OCI-LY7 (cell line): Measurements from ENCODE around the gene RABL3. TPM values are rescaled to one million over a fixed set of nuclear protein-coding genes. Genes with fewer than 3 reads are reported as not detected.
"Not testable (repeated sequence)": the region's sequence is repeated elsewhere in the genome, so short reads cannot be mapped to it uniquely, and the experiment has no call there.

Source experiments
- BruUV-seq: library from RNA; stranded (reverse); fragments of 400-500 nt; replicated peaks from 2 replicates; lab custom pipeline; 2021; lab: Mats Ljungman, UMichigan
- CTCF ChIA-PET: fragments of 300-600 bp; sonication (Branson Sonifier 250); formaldehyde crosslinking; loops from one replicate; lab custom pipeline; 2022; ENCODE audit warnings: antibody characterized with exemption; ENCODE audit not compliant: unreplicated experiment; lab: Charles Lee
- POLR2A ChIA-PET: fragments of 300-600 bp; sonication (Branson Sonifier 250); formaldehyde crosslinking; loops from one replicate; lab custom pipeline; 2022; ENCODE audit warnings: antibody characterized with exemption; lab: Charles Lee
- DNase-seq: peaks from one replicate; pipeline ENCODE4 v3.0.0-alpha.2; 2015; ENCODE audit warnings: low spot score
- H2AFZ ChIP-seq: fragments of 200-600 bp; sonication (generic), shearing (Covaris generic); 2 replicates; pipeline ENCODE4 v1.6.1; 2014; ENCODE audit warnings: mild to moderate bottlenecking, antibody characterized with exemption, low read length, moderate library complexity
- H3K27ac ChIP-seq: fragments of 200-600 bp; sonication (generic); 2 replicates; pipeline ENCODE4 v1.5.1; 2014; ENCODE audit warnings: mixed run types, low read depth, mild to moderate bottlenecking, moderate library complexity, low read length, inconsistent platforms; ENCODE audit not compliant: poor library complexity, severe bottlenecking
- H3K36me3 ChIP-seq: fragments of 200-600 bp; sonication (generic); 2 replicates; pipeline ENCODE4 v1.6.1; 2014; ENCODE audit warnings: mild to moderate bottlenecking, antibody characterized with exemption, low read length, moderate library complexity, mixed read lengths; ENCODE audit not compliant: insufficient read depth
- H3K4me1 ChIP-seq: fragments of 200-600 bp; sonication (generic); 2 replicates; pipeline ENCODE4 v1.5.1; 2014; ENCODE audit warnings: mild to moderate bottlenecking, low read length; ENCODE audit not compliant: insufficient read depth, poor library complexity, severe bottlenecking
- H3K4me2 ChIP-seq: fragments of 200-600 bp; sonication (generic); 2 replicates; pipeline ENCODE4 v1.6.1; 2014; ENCODE audit warnings: mild to moderate bottlenecking, low read length
- H3K4me3 ChIP-seq: fragments of 200-600 bp; sonication (generic); 2 replicates; pipeline ENCODE4 v1.5.1; 2014; ENCODE audit warnings: mild to moderate bottlenecking, low read depth, low read length; ENCODE audit not compliant: poor library complexity, severe bottlenecking
- H3K79me2 ChIP-seq: fragments of 200-600 bp; sonication (generic); 2 replicates; pipeline ENCODE4 v1.6.1; 2016; ENCODE audit warnings: low read depth, mild to moderate bottlenecking, low read length, moderate library complexity, mixed read lengths; ENCODE audit not compliant: insufficient read depth
- H3K9me2 ChIP-seq: fragments of 200-600 bp; sonication (generic); 2 replicates; pipeline ENCODE4 v1.6.1; 2016; ENCODE audit warnings: mild to moderate bottlenecking, low read length, mixed read lengths; ENCODE audit not compliant: insufficient read depth
- H3K9me3 ChIP-seq: fragments of 200-600 bp; sonication (generic); 2 replicates; pipeline ENCODE4 v1.6.1; 2014; ENCODE audit warnings: mild to moderate bottlenecking, mixed run types, low read length, mixed read lengths
- H4K20me1 ChIP-seq: fragments of 200-600 bp; sonication (generic); 2 replicates; pipeline ENCODE4 v1.6.1; 2014; ENCODE audit warnings: mild to moderate bottlenecking, antibody characterized with exemption, low read length, moderate library complexity, mixed read lengths; ENCODE audit not compliant: insufficient read depth
- EZH2phosphoT487 ChIP-seq: fragments of 200-600 bp; sonication (generic); IDR thresholded peaks from 2 replicates; pipeline ENCODE4 v1.6.1; 2018; ENCODE audit warnings: low read depth, borderline replicate concordance, mild to moderate bottlenecking, mixed run types, antibody characterized with exemption, low read length, moderate library complexity, mixed read lengths
- intact Hi-C: fragments of 100-400 bp; cut with micrococcal nuclease; formaldehyde crosslinking; loops from one replicate; pipeline ENCODE4 v1.10.0; 2022; ENCODE audit not compliant: unreplicated experiment
- total RNA-seq, 2 experiments: library from RNA; depleted of rRNA in 1 of 2; stranded (reverse); fragments of >200 nt in 1 of 2; shearing (Covaris generic) in 1 of 2; gene quantifications; 2 replicates each; pipeline ENCODE4 v1.2.3, GENCODE V29; 2014 to 2022
- TF ChIP-seq, protein P1 (sequence below): fragments of 200-600 bp; sonication (generic); conservative IDR thresholded peaks from 2 replicates; pipeline ENCODE4 v1.5.1; 2014; ENCODE audit warnings: mild to moderate bottlenecking, antibody characterized with exemption, low read length, moderate library complexity, mixed read lengths

The RABL3 gene
- total RNA-seq, 2 experiments from 2014 or later: 7.7 to 27.9 TPM

DNA sequence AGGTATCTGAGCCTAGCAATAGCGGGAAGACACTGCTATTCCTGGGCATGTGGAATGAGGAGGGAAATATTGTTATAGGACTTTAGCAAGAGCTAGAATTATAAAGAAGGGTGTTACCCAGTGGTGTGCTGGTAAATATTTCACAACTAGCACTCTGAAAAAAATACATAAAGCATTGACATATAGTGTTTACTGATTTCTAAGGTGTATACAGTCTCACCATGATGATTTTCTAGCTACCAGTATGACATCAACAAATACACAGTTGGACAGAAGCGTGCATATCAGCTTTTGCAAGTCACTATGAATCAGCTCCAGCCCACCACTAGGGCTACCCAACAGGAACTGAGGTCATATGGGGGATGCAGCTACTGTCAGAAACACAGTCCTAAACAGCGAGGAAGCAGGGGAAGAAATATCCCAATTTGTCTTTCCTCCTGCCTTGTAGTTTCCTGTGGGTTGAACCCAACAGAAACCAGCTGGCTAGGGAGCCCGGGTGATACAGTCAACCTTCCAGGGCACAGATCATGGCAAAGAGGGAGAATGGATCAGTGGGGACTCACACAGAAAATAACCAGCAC lies 99.9 kb downstream of the RABL3 start:
- no peak for DNase-seq

DNA sequence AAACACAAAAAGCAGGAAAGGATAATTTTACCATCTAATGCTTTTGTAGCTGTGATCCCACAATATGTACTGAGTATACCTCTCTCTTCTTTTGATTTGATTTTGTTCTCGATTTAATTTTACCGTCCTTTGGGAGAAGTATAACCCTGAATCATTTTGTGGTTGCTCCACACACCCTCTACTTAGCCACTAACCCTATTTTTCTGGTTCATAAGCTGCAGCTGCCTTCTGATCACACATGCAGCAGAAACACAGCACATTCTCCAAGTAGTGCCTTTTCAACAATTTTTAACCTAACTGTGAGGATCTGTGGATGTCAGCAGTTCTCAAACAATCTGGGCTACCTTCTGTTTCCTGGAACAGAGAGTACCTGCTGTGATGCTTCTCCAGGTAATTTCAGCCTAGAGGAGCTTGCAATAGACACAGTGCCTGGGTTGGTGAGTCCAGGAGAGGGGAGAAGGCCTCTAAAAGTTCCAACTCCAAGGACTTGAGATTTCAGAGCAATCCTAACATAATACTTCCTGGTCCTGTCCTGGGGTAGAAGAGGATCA lies 100.5 kb downstream of the RABL3 start:
- H3K9me2 ChIP-seq: no peaks in the 10 kb centered on the region
- BruUV-seq: no TSS peak
- no peak for TF ChIP-seq EZH2phosphoT487
- TF ChIP-seq, protein P1, sequence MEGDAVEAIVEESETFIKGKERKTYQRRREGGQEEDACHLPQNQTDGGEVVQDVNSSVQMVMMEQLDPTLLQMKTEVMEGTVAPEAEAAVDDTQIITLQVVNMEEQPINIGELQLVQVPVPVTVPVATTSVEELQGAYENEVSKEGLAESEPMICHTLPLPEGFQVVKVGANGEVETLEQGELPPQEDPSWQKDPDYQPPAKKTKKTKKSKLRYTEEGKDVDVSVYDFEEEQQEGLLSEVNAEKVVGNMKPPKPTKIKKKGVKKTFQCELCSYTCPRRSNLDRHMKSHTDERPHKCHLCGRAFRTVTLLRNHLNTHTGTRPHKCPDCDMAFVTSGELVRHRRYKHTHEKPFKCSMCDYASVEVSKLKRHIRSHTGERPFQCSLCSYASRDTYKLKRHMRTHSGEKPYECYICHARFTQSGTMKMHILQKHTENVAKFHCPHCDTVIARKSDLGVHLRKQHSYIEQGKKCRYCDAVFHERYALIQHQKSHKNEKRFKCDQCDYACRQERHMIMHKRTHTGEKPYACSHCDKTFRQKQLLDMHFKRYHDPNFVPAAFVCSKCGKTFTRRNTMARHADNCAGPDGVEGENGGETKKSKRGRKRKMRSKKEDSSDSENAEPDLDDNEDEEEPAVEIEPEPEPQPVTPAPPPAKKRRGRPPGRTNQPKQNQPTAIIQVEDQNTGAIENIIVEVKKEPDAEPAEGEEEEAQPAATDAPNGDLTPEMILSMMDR: no peak
- intact Hi-C loops: no loop called here
- H3K4me1 ChIP-seq: no peaks in the 10 kb centered on the region
- no peaks in the 10 kb centered on the region for H4K20me1 ChIP-seq
- H3K27ac ChIP-seq: no peak overlapping the region
- no peak overlapping the region for H2AFZ ChIP-seq
- H3K4me2 ChIP-seq: no peak overlapping the region
- no peaks in the 10 kb centered on the region for H3K79me2 ChIP-seq
- H3K36me3 ChIP-seq: no peaks in the 10 kb centered on the region
- no peak overlapping the region for H3K4me3 ChIP-seq
- ChIA-PET POLR2A (no interaction called here), CTCF (no interaction called here)
- DNase-seq: no peak
- H3K9me3 ChIP-seq: no peaks in the 10 kb centered on the region

More for the DNA sequence above, 99.9 kb downstream of the RABL3 start:
- Histone ChIP-seq H4K20me1 (no peaks in the 10 kb centered on the region), H3K27ac (no peak overlapping the region), H3K4me3 (no peak overlapping the region), H3K9me2 (no peaks in the 10 kb centered on the region), H2AFZ (no peak overlapping the region), H3K4me1 (no peaks in the 10 kb centered on the region), H3K79me2 (no peaks in the 10 kb centered on the region), H3K4me2 (no peak overlapping the region), H3K9me3 (no peaks in the 10 kb centered on the region), H3K36me3 (no peaks in the 10 kb centered on the region)
- ChIA-PET CTCF (no interaction called here), POLR2A (interaction anchor here (1.0 kb wide), 1 partner anchor 14 kb away, joined by 4 read pairs; no protein-coding TSS in a partner anchor)
- no TSS peak for BruUV-seq
- no peak for TF ChIP-seq EZH2phosphoT487
- TF ChIP-seq, protein P1: no peak
- intact Hi-C loops: no loop called here

DNA sequence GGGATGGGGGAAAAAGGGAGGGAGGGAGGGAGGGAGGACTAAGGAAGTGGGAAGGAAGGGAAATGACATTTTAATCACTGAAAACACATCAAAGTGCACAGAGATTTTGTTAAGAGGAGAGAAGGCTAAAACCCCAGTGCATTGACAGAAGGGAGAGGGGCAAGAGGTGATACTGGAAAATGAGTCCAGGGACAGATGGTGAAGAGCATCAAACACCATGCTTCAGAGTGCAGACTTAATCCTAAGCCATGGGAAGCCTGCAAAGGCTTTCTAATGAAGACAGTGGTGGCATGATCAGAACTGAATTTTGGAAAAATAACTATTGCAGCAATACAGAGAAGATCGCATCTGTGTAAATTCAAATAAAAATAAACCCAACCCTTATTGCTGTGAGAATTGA lies 102.1 kb downstream of the RABL3 start:
- no peak overlapping the region for H2AFZ ChIP-seq
- TF ChIP-seq, protein P1: no peak
- no peak for TF ChIP-seq EZH2phosphoT487
- no peaks in the 10 kb centered on the region for H3K4me1 ChIP-seq
- H3K27ac ChIP-seq: no peak overlapping the region
- no TSS peak for BruUV-seq
- CTCF ChIA-PET: no interaction called here
- no peak overlapping the region for H3K4me3 ChIP-seq
- no peak overlapping the region for H3K4me2 ChIP-seq
- intact Hi-C loops: no loop called here
- H3K36me3 ChIP-seq: no peaks in the 10 kb centered on the region
- no peaks in the 10 kb centered on the region for H3K9me3 ChIP-seq
- no peaks in the 10 kb centered on the region for H4K20me1 ChIP-seq
- DNase-seq: no peak
- H3K79me2 ChIP-seq: no peaks in the 10 kb centered on the region
- H3K9me2 ChIP-seq: no peaks in the 10 kb centered on the region
- POLR2A ChIA-PET: interaction anchor here (0.6 kb wide), 1 partner anchor 8 kb away, joined by 10 read pairs; no protein-coding TSS in a partner anchor

DNA sequence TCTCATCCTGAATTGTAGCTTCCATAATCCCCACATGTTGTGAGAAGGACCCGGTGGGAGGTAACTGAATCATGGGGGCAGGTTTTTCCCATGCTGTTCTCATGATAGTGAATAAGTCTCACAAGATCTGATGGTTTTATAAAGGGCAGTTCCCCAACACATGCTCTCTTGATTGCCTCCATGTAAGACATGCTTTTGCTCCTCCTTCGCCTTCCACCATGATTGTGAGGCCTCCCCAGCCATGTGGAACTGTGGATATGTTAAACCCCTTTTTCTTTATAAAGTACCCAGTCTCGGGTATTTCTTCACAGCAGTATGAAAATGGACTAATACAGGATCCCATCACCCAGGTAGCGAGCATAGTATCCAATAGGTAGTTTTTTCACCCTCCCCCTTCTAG lies 103.5 kb downstream of the RABL3 start:
- intact Hi-C loops: not testable (repeated sequence)

More for the DNA sequence above, 103.5 kb downstream of the RABL3 start:
- H3K9me3 ChIP-seq, H2AFZ ChIP-seq, BruUV-seq, POLR2A ChIA-PET, H3K27ac ChIP-seq, H3K4me2 ChIP-seq, H3K4me3 ChIP-seq, H3K79me2 ChIP-seq, H3K9me2 ChIP-seq, H3K4me1 ChIP-seq, H4K20me1 ChIP-seq, CTCF ChIA-PET, DNase-seq, H3K36me3 ChIP-seq: not testable (repeated sequence)
